Spleen (tissue), 7 donors: ENCODE results near the gene CEACAM21.

Experiments
- CTCF ChIP-seq, 11 experiments: fragments of 200-600 bp in 7 of 11; fragments of 450-650 bp in 4 of 11; sonication (generic) in 4 of 11; IDR thresholded peaks in 8 of 11; conservative IDR thresholded peaks in 3 of 11; 1 replicate in 7 of 11; 2 replicates in 4 of 11; pipeline versions ENCODE4 v1.4.0 to v1.8.0; 2016 to 2021; ENCODE audit warnings: antibody characterized with exemption in 11 of 11, inconsistent platforms in 4 of 11, mild to moderate bottlenecking in 1 of 11
- POLR2A ChIP-seq, 3 donors: fragments of 450-650 bp; IDR thresholded peaks; one replicate each; pipeline ENCODE4 v1.5.1; 2017; ENCODE audit warnings: antibody characterized with exemption in 3 of 3, mild to moderate bottlenecking in 1 of 3
- donor health status: DM: no; HTN: no; CAD: no; lungs with moderate emphysema.
- donor health status: DM: no; HTN: no; CAD: no.
- donor health status: DM: no; HTN: no; CAD: no.

GRCh38 chr19:41590936-41591335, 15.0 kb downstream of the CEACAM21 start:
- no peak for TF ChIP-seq POLR2A (IDR thresholded peaks at IDR 0.05)
- no peak for TF ChIP-seq CTCF (IDR thresholded peaks at IDR 0.05 in 8 of 11, conservative IDR thresholded peaks at IDR 0.05 in 3 of 11)
